Measurements from ENCODE around the gene CASP9. TPM values are rescaled to one million over a fixed set of nuclear protein-coding genes. Genes with fewer than 3 reads are reported as not detected.

The CASP9 gene
- total and polyA plus RNA-seq, 2 of the 13 experiments (the other 11 are each of a cell fraction or from before 2014, with no cell fraction given): 8.5 to 11.5 TPM

GRCh38 chr1:15513919-15514318 lies 10.1 kb downstream of the CASP9 start:
- Histone ChIP-seq H3K27me3 (ENCODE audit: control insufficient read depth in 1 of 2, insufficient read depth in 2 of 2, low read length in 2 of 2) (no peaks in the 10 kb centered on the region), H3K9me3 (ENCODE audit: low read length) (no peaks in the 10 kb centered on the region), H3K36me3 (replicated peaks in 1 of 2; ENCODE audit: control insufficient read depth in 1 of 2, insufficient read depth in 2 of 2, low read length in 2 of 2) (peaks cover 0 to 17% of the 10 kb centered on the region in 2 experiments; a peak in 3 of 5 replicates), H3K4me3 (replicated peaks in 1 of 3; ENCODE audit: insufficient read depth in 1 of 3, low read depth in 2 of 3, low read length in 3 of 3) (no peak overlapping the region), H3K27ac (ENCODE audit: extremely low read length, insufficient read depth, low read length) (no peak overlapping the region), H3K4me2 (ENCODE audit: low read depth, low read length) (no peak overlapping the region), H2AFZ (ENCODE audit: low read length) (no peak overlapping the region), H4K20me1 (ENCODE audit: insufficient read depth, low read length) (no peaks in the 10 kb centered on the region), H3K79me2 (ENCODE audit: insufficient read depth, low read length) (no peaks in the 10 kb centered on the region), H3K9ac (ENCODE audit: insufficient read depth, low read depth, low read length) (no peak overlapping the region), H3K4me1 (ENCODE audit: insufficient read depth, low read length) (peaks cover 6% of the 10 kb centered on the region; the same call in 1 of the 2 replicates)
- CTCF ChIA-PET (ENCODE audit: low intra/inter-chr PET ratio, low total read pairs): no interaction called here
- BruUV-seq (replicated peaks): no TSS peak
- FAIRE-seq (no peak), ATAC-seq (no peak), DNase-seq (ENCODE audit: low spot score) (no peak)
- in situ Hi-C loops (cut with HindIII; ENCODE audit: extremely low pct_ligation_motif_present, low pct_unique_long_range_greater_than_20kb) (no loop called here), intact Hi-C loops (cut with micrococcal nuclease; ENCODE audit: unreplicated experiment) (no loop called here)
- POLR2A ChIA-PET: no interaction called here
- WGBS (ENCODE audit: low lambda C conversion rate): 97% methylated on average over 3 of the region's 3 CpGs
- no peak for TF ChIP-seq NFE2L2 (IDR thresholded peaks at IDR 0.05; ENCODE audit: low read length)
- no peak for TF ChIP-seq ARID5B (CRISPR knock-in tag; IDR thresholded peaks at IDR 0.05)
- TF ChIP-seq IKZF4 (CRISPR knock-in tag; IDR thresholded peaks at IDR 0.05; ENCODE audit: borderline replicate concordance, low read depth, not compliant biosample characterization): no peak
- no peak for TF ChIP-seq CHD2 (IDR thresholded peaks at IDR 0.05; ENCODE audit: low read depth, low read length)
- TF ChIP-seq KLF11 (CRISPR knock-in tag; IDR thresholded peaks at IDR 0.05): no peak
- no peak for TF ChIP-seq ARNTL (CRISPR knock-in tag; IDR thresholded peaks at IDR 0.05)
- TF ChIP-seq ZNF296 (CRISPR knock-in tag; conservative IDR thresholded peaks at IDR 0.05): no peak
- TF ChIP-seq GRHL1 (CRISPR knock-in tag; conservative IDR thresholded peaks at IDR 0.05): no peak
- no peak for TF ChIP-seq NFYC (CRISPR knock-in tag; IDR thresholded peaks at IDR 0.05)
- TF ChIP-seq ZNF782 (CRISPR knock-in tag; IDR thresholded peaks at IDR 0.05; ENCODE audit: borderline replicate concordance): no peak
- TF ChIP-seq ZNF335 (CRISPR knock-in tag; IDR thresholded peaks at IDR 0.05): no peak
- no peak for TF ChIP-seq KLF13 (CRISPR knock-in tag; IDR thresholded peaks at IDR 0.05)
- TF ChIP-seq HBP1 (CRISPR knock-in tag; IDR thresholded peaks at IDR 0.05; ENCODE audit: low read depth): no peak
- no peak for TF ChIP-seq NCOA2 (CRISPR knock-in tag; IDR thresholded peaks at IDR 0.05)
- TF ChIP-seq RFX1 (IDR thresholded peaks at IDR 0.05): no peak

Data from HepG2 (cell line).